Mesendoderm (in vitro differentiated cells): ENCODE results near the gene OVOL2.
"Not testable (repeated sequence)": the region's sequence is repeated elsewhere in the genome, so short reads cannot be mapped to it uniquely, and the experiment has no call there.

Experiments used
- DNase-seq: peaks from one replicate; pipeline ENCODE4 v3.0.0; 2013
- H2AK5ac ChIP-seq: 2 replicates; pipeline ENCODE4 v1.6.1; 2013; ENCODE audit warnings: low read length, inconsistent platforms
- H2BK120ac ChIP-seq: 2 replicates; pipeline ENCODE4 v1.6.1; 2013; ENCODE audit warnings: low read depth, mild to moderate bottlenecking, low read length, moderate library complexity, mixed read lengths
- H2BK15ac ChIP-seq: replicated peaks from 2 replicates; pipeline ENCODE4 v1.6.1; 2013; ENCODE audit warnings: low read depth, mild to moderate bottlenecking, moderate library complexity
- H2BK5ac ChIP-seq: 2 replicates; pipeline ENCODE4 v1.6.1; 2013; ENCODE audit warnings: low read length, inconsistent platforms
- H3K18ac ChIP-seq: 2 replicates; pipeline ENCODE4 v1.6.1; 2013; ENCODE audit warnings: mild to moderate bottlenecking, low read length, mixed read lengths
- H3K23ac ChIP-seq: one replicate; pipeline ENCODE4 v1.6.1; 2013; ENCODE audit warnings: low read length
- H3K27ac ChIP-seq: 2 replicates; pipeline ENCODE4 v1.5.1; 2013; ENCODE audit warnings: low read depth, mild to moderate bottlenecking, inconsistent platforms, low read length, moderate library complexity
- H3K27me3 ChIP-seq: 2 replicates; pipeline ENCODE4 v1.6.1; 2013; ENCODE audit warnings: low read length, control low read depth, mild to moderate bottlenecking, inconsistent platforms; ENCODE audit not compliant: insufficient read depth, poor library complexity
- H3K36me3 ChIP-seq: 2 replicates; pipeline ENCODE4 v1.6.1; 2013; ENCODE audit warnings: low read length, inconsistent platforms; ENCODE audit not compliant: control insufficient read depth, insufficient read depth
- H3K4ac ChIP-seq: one replicate; pipeline ENCODE4 v1.6.1; 2013; ENCODE audit warnings: low read depth, mild to moderate bottlenecking, low read length, moderate library complexity
- H3K4me1 ChIP-seq: 2 replicates; pipeline ENCODE4 v1.6.1; 2013; ENCODE audit warnings: low read depth, low read length, inconsistent platforms; ENCODE audit not compliant: control insufficient read depth
- H3K4me2 ChIP-seq: 2 replicates; pipeline ENCODE4 v1.6.1; 2013; ENCODE audit warnings: low read length
- H3K4me3 ChIP-seq: 2 replicates; pipeline ENCODE4 v1.5.1; 2013; ENCODE audit warnings: mild to moderate bottlenecking, low read length
- H3K56ac ChIP-seq: one replicate; pipeline ENCODE4 v1.6.1; 2013; ENCODE audit warnings: low read length
- H3K79me1 ChIP-seq: 2 replicates; pipeline ENCODE4 v1.6.1; 2013; ENCODE audit warnings: low read length, inconsistent platforms
- H3K79me2 ChIP-seq: 2 replicates; pipeline ENCODE4 v1.6.1; 2013; ENCODE audit warnings: mild to moderate bottlenecking, low read length; ENCODE audit not compliant: control insufficient read depth, insufficient read depth
- H3K9ac ChIP-seq: 2 replicates; pipeline ENCODE4 v1.6.1; 2013; ENCODE audit warnings: low read length, inconsistent platforms
- H4K5ac ChIP-seq: one replicate; pipeline ENCODE4 v1.6.1; 2013; ENCODE audit warnings: low read length
- H4K8ac ChIP-seq: one replicate; pipeline ENCODE4 v1.6.1; 2013; ENCODE audit warnings: low read depth, mild to moderate bottlenecking, control low read depth, low read length, moderate library complexity
- WGBS: extraction: QIAGEN DNeasy Blood & Tissue Kit; methylation state at CpG from one replicate; pipeline ENCODE4 v1.1.7; 2013; ENCODE audit warnings: low lambda C conversion rate, missing lambda C conversion rate; ENCODE audit not compliant: insufficient coverage; ENCODE audit errors: extremely low coverage; 5-methylcytosine and 5-hydroxymethylcytosine counted together

Gene OVOL2

GRCh38 chr20:18093388-18093787 lies 35.7 kb upstream of the OVOL2 start:
- Histone ChIP-seq H2BK120ac (no peak overlapping the region), H3K4me2 (no peak overlapping the region), H3K27ac (no peak overlapping the region), H3K79me1 (no peaks in the 10 kb centered on the region), H3K79me2 (no peaks in the 10 kb centered on the region), H3K4me3 (no peak overlapping the region), H3K36me3 (no peaks in the 10 kb centered on the region), H3K27me3 (no peaks in the 10 kb centered on the region), H2BK5ac (no peak overlapping the region), H3K9ac (no peak overlapping the region), H2AK5ac (no peak overlapping the region), H3K18ac (no peak overlapping the region), H4K8ac (no peak overlapping the region), H3K4ac (no peak overlapping the region), H4K5ac (no peak overlapping the region), H3K23ac (no peak overlapping the region), H3K56ac (no peak overlapping the region), H3K4me1 (no peaks in the 10 kb centered on the region), H2BK15ac (no peak overlapping the region)
- no peak for DNase-seq
- no CpG with 5 or more reads among the region's 10 CpGs for WGBS

- Histone ChIP-seq H4K5ac (no peak overlapping the region), H2BK120ac (no peak overlapping the region), H3K18ac (no peak overlapping the region), H3K4me2 (no peak overlapping the region), H4K8ac (no peak overlapping the region), H3K9ac (no peak overlapping the region), H3K27me3 (no peaks in the 10 kb centered on the region), H3K4me1 (no peaks in the 10 kb centered on the region), H3K79me2 (no peaks in the 10 kb centered on the region), H2BK15ac (no peak overlapping the region), H3K4me3 (no peak overlapping the region), H3K23ac (no peak overlapping the region), H3K56ac (no peak overlapping the region), H3K4ac (no peak overlapping the region), H2AK5ac (no peak overlapping the region), H2BK5ac (no peak overlapping the region), H3K36me3 (no peaks in the 10 kb centered on the region), H3K27ac (no peak overlapping the region), H3K79me1 (no peaks in the 10 kb centered on the region)
- peak; percentile 62 for DNase-seq
- no CpG with 5 or more reads among the region's 8 CpGs for WGBS
Measured at GRCh38 chr20:18092890-18093289, 35.2 kb upstream of the OVOL2 start.

GRCh38 chr20:18091623-18092022 lies 33.9 kb upstream of the OVOL2 start:
- Histone ChIP-seq H3K36me3 (no peaks in the 10 kb centered on the region), H3K56ac (no peak overlapping the region), H3K79me1 (no peaks in the 10 kb centered on the region), H3K9ac (no peak overlapping the region), H3K27me3 (no peaks in the 10 kb centered on the region), H2BK15ac (no peak overlapping the region), H2BK5ac (no peak overlapping the region), H3K18ac (no peak overlapping the region), H3K27ac (no peak overlapping the region), H3K4me1 (no peaks in the 10 kb centered on the region), H3K79me2 (no peaks in the 10 kb centered on the region), H3K23ac (no peak overlapping the region), H4K8ac (no peak overlapping the region), H3K4me3 (no peak overlapping the region), H3K4ac (no peak overlapping the region), H2BK120ac (no peak overlapping the region), H4K5ac (no peak overlapping the region), H3K4me2 (no peak overlapping the region), H2AK5ac (no peak overlapping the region)
- 100% methylated on average over 1 of the region's 7 CpGs for WGBS
- DNase-seq: no peak

GRCh38 chr20:18090477-18090876 lies 32.8 kb upstream of the OVOL2 start:
- Histone ChIP-seq H3K56ac (no peak overlapping the region), H3K18ac (no peak overlapping the region), H3K79me1 (no peaks in the 10 kb centered on the region), H3K27ac (no peak overlapping the region), H3K4ac (no peak overlapping the region), H3K23ac (no peak overlapping the region), H3K9ac (no peak overlapping the region), H2AK5ac (no peak overlapping the region), H4K5ac (no peak overlapping the region), H3K79me2 (no peaks in the 10 kb centered on the region), H4K8ac (no peak overlapping the region), H2BK120ac (no peak overlapping the region), H3K36me3 (no peaks in the 10 kb centered on the region), H2BK15ac (no peak overlapping the region), H2BK5ac (no peak overlapping the region), H3K4me1 (no peaks in the 10 kb centered on the region), H3K4me3 (no peak overlapping the region), H3K27me3 (no peaks in the 10 kb centered on the region), H3K4me2 (no peak overlapping the region)
- DNase-seq: no peak
- WGBS: no CpG with 5 or more reads among the region's 10 CpGs

- Histone ChIP-seq H3K23ac (no peak overlapping the region), H3K56ac (no peak overlapping the region), H2BK5ac (no peak overlapping the region), H2AK5ac (no peak overlapping the region), H3K4me3 (no peak overlapping the region), H3K27ac (no peak overlapping the region), H3K18ac (no peak overlapping the region), H3K79me1 (no peaks in the 10 kb centered on the region), H2BK120ac (no peak overlapping the region), H3K36me3 (no peaks in the 10 kb centered on the region), H3K27me3 (no peaks in the 10 kb centered on the region), H4K8ac (no peak overlapping the region), H3K9ac (no peak overlapping the region), H2BK15ac (no peak overlapping the region), H4K5ac (no peak overlapping the region), H3K4me1 (no peaks in the 10 kb centered on the region), H3K4ac (no peak overlapping the region), H3K4me2 (no peak overlapping the region), H3K79me2 (no peaks in the 10 kb centered on the region)
- peak; percentile 46 for DNase-seq
- WGBS: no CpG with 5 or more reads among the region's 3 CpGs
Measured at GRCh38 chr20:18090044-18090443, 32.3 kb upstream of the OVOL2 start.

- not testable (repeated sequence) for H3K79me1 ChIP-seq, H3K18ac ChIP-seq, H4K5ac ChIP-seq, H2BK120ac ChIP-seq, H2AK5ac ChIP-seq, H3K79me2 ChIP-seq, H3K23ac ChIP-seq, DNase-seq, H3K9ac ChIP-seq, H3K27ac ChIP-seq, H2BK15ac ChIP-seq, H2BK5ac ChIP-seq, H3K4me3 ChIP-seq, H3K27me3 ChIP-seq, H3K4me1 ChIP-seq, H4K8ac ChIP-seq, H3K56ac ChIP-seq, H3K36me3 ChIP-seq, H3K4me2 ChIP-seq, H3K4ac ChIP-seq
- no CpG with 5 or more reads among the region's 11 CpGs for WGBS
Measured at GRCh38 chr20:18088841-18089240, 31.1 kb upstream of the OVOL2 start.
